Gastrocnemius medialis (tissue), 4 donors: ENCODE data around the gene LRP1-AS. TPM values are rescaled to one million over a fixed set of nuclear protein-coding genes. Genes with fewer than 3 reads are reported as not detected.
A peak's percentile ranks its signal among the peaks of the same experiment; 100 is the strongest.
"Not testable (repeated sequence)": the region's sequence is repeated elsewhere in the genome, so short reads cannot be mapped to it uniquely, and the experiment has no call there.

Experiments used
- ATAC-seq, 2 donors: fragments of 150-250 bp; one replicate each; pipeline ENCODE4 v1.9.1; 2016
- DNase-seq, 2 donors: peaks; one replicate each; pipeline ENCODE4 v3.0.0-alpha.2; 2019
- H3K27ac ChIP-seq, 4 donors: fragments of 200-600 bp; sonication (generic); 1 replicate in 1 of 4; 2 replicates in 3 of 4; pipeline ENCODE4 v1.5.1; 2016 to 2018; ENCODE audit warnings: mild to moderate bottlenecking in 2 of 4, moderate library complexity in 1 of 4
- H3K27me3 ChIP-seq, 3 donors: fragments of 200-600 bp; sonication (generic) in 2 of 3; 1 replicate in 1 of 3; 2 replicates in 2 of 3; pipeline versions ENCODE4 v1.5.1 to v1.6.0; 2016 to 2019; ENCODE audit warnings: mild to moderate bottlenecking in 1 of 3, moderate library complexity in 1 of 3
- H3K36me3 ChIP-seq, 2 donors: fragments of 200-600 bp; sonication (generic) in 1 of 2; one replicate each; pipeline ENCODE4 v1.5.1; 2017 to 2018
- H3K4me1 ChIP-seq, 2 donors: fragments of 200-600 bp; sonication (generic) in 1 of 2; one replicate each; pipeline ENCODE4 v1.5.1; 2016 to 2017; ENCODE audit warnings: mild to moderate bottlenecking in 2 of 2
- H3K4me3 ChIP-seq, 4 donors: fragments of 200-600 bp; sonication (generic) in 3 of 4; 1 replicate in 1 of 4; 2 replicates in 3 of 4; pipeline ENCODE4 v1.5.1; 2016 to 2019; ENCODE audit warnings: mild to moderate bottlenecking in 2 of 4
- H3K9me3 ChIP-seq, 3 donors: fragments of 200-600 bp; sonication (generic) in 2 of 3; 1 replicate in 1 of 3; 2 replicates in 2 of 3; pipeline ENCODE4 v1.5.1; 2016 to 2019
- CTCF ChIP-seq, 5 experiments: fragments of 450-650 bp in 3 of 5; fragments of 200-600 bp in 2 of 5; sonication (generic) in 2 of 5; IDR thresholded peaks in 4 of 5; conservative IDR thresholded peaks in 1 of 5; 1 replicate in 4 of 5; 2 replicates in 1 of 5; pipeline ENCODE4 v1.5.1; 2016 to 2019; ENCODE audit warnings: antibody characterized with exemption in 5 of 5, mild to moderate bottlenecking in 3 of 5, moderate library complexity in 3 of 5
- POLR2A ChIP-seq, 2 donors: fragments of 450-650 bp; IDR thresholded peaks; one replicate each; pipeline ENCODE4 v1.6.1; 2017; ENCODE audit warnings: antibody characterized with exemption in 2 of 2, mild to moderate bottlenecking in 2 of 2, moderate library complexity in 2 of 2
- in situ Hi-C, 4 donors: fragments of 200-750 bp; cut with MboI; loops; one replicate each; pipeline versions ENCODE4 v1.15.0 to v1.8.0; 2017; ENCODE audit warnings: low sequenced_read_pairs in 4 of 4
- intact Hi-C: fragments of 100-400 bp; cut with DNase I; formaldehyde crosslinking; loops from one replicate; pipeline ENCODE4 v1.15.1; 2023; ENCODE audit warnings: low total_unique reads
- total RNA-seq, 4 donors: library from RNA; depleted of rRNA; stranded (reverse); fragments of >200 nt; gene quantifications; one replicate each; pipeline versions ENCODE4 v1.1.0 to v1.2.3, GENCODE V29; 2016

LRP1-AS gene
- total RNA-seq, 4 donors from 2014 or later = not detected

DNA sequence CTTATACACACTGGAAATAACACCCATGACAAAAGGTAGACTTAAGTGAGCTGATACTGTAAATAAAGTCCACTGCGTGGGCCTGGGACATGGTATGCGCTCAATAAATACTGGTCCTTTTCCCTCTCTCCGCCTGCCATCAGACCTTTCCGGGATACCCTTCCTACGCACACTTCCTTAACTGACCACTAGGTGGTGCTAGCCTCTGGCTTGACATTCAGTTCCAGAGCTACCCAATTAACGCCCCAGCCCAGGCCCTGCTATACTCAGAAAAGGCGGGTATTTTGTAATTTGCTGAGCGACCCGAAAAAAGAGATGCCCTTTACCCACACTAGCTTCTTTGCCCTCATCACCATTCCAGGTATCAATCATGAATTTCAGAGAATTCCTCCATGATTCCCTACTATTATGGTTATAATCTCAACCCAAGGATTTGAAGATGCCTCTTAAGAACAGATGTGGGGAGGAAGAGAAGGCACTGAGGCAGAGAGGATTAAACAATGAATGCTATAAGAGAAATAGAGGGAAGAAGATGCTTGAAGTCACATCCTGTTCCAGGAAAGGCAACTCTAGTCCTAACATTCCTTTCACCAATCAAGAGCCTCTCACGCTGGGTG, 23.1 kb downstream of the LRP1-AS start:
- TF ChIP-seq POLR2A (IDR thresholded peaks at IDR 0.05) = no peak
- TF ChIP-seq CTCF (IDR thresholded peaks at IDR 0.05 in 4 of 5, conservative IDR thresholded peaks at IDR 0.05 in 1 of 5) = peak; percentile 76 to 97 (median 92)
- no peaks in the 10 kb centered on the region for H3K27me3 ChIP-seq
- intact Hi-C loops (loop anchor here (1.0 kb wide), 1 partner anchor 59 kb away; no protein-coding TSS in a partner anchor), in situ Hi-C loops (loop anchor here (5.0 kb wide), 2 partner anchors 53 to 58 kb away; no protein-coding TSS in a partner anchor)
- H3K9me3 ChIP-seq = no peaks in the 10 kb centered on the region
- no peaks in the 10 kb centered on the region for H3K36me3 ChIP-seq
- DNase-seq (peak in 1 of 2 donors; percentile 60), ATAC-seq (peak; percentile 45 to 52)
- H3K4me3 ChIP-seq = no peak overlapping the region
- peaks cover 7 to 11% of the 10 kb centered on the region in 2 donors for H3K4me1 ChIP-seq
- no peak overlapping the region for H3K27ac ChIP-seq

DNA sequence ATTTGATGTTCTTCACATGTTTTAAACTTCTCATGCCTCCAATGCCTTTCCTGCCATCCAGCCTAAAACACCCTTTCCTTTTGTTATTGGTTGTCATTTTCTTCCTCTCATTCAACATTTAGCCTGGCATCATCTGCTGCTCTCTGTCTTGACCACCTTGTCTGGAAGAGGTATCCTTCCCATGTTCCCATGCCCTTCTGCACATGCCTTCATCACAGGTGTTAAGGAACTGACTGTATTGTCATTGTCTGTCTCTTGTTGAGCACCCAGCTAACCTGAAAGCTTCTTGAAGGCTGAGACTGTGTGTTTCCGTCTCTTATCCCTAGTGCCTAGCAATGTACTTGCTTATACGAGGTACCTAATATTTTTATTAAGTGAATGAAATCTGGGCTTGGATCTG, 23.6 kb downstream of the LRP1-AS start:
- DNase-seq (no peak), ATAC-seq (no peak)
- H3K27ac ChIP-seq = no peak overlapping the region
- intact Hi-C loops = loop anchor here (1.0 kb wide), 1 partner anchor 59 kb away; no protein-coding TSS in a partner anchor
- no peak overlapping the region for H3K4me3 ChIP-seq
- TF ChIP-seq POLR2A (IDR thresholded peaks at IDR 0.05) = no peak
- no peak for TF ChIP-seq CTCF (IDR thresholded peaks at IDR 0.05 in 4 of 5, conservative IDR thresholded peaks at IDR 0.05 in 1 of 5)
- H3K27me3 ChIP-seq = no peaks in the 10 kb centered on the region
- no peaks in the 10 kb centered on the region for H3K9me3 ChIP-seq
- peaks cover 7 to 10% of the 10 kb centered on the region in 2 donors for H3K4me1 ChIP-seq
- in situ Hi-C loops = loop anchor here (5.0 kb wide), 2 partner anchors 53 to 58 kb away; no protein-coding TSS in a partner anchor
- H3K36me3 ChIP-seq = no peaks in the 10 kb centered on the region

DNA sequence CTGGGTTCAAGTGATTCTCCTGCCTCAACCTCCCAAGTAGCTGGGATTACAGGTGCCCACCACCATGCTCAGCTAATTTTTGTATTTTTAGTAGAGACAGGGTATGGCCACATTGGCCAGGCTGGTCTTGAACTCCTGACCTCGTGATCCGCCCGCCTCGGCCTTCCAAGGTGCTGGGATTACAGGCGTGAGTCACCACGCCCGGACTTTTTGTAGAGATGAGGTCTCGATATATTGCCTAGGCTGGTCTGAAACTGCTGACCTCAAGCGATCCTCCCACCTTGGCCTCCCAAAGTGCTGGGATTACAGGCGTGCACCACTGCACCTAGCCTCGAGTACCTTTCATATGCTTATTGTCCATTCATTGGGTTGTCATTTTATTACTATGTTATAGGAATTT, 26.7 kb downstream of the LRP1-AS start:
- H3K4me1 ChIP-seq, H3K9me3 ChIP-seq, H3K4me3 ChIP-seq, H3K36me3 ChIP-seq, intact Hi-C loops, DNase-seq, H3K27me3 ChIP-seq, H3K27ac ChIP-seq, ATAC-seq: not testable (repeated sequence)
- in situ Hi-C loops = loop anchor here (5.0 kb wide), 2 partner anchors 57 to 62 kb away; no protein-coding TSS in a partner anchor

- intact Hi-C loops = no loop called here
Observed at GRCh38 chr12:57119294-57120085, 27.9 kb downstream of the LRP1-AS start.

More at GRCh38 chr12:57119294-57120085, 27.9 kb downstream of the LRP1-AS start:
- ATAC-seq (no peak), DNase-seq (no peak)
- H3K27me3 ChIP-seq = no peaks in the 10 kb centered on the region
- H3K27ac ChIP-seq = no peak overlapping the region
- no peak for TF ChIP-seq POLR2A (IDR thresholded peaks at IDR 0.05)
- TF ChIP-seq CTCF (IDR thresholded peaks at IDR 0.05 in 4 of 5, conservative IDR thresholded peaks at IDR 0.05 in 1 of 5) = no peak
- H3K9me3 ChIP-seq = no peaks in the 10 kb centered on the region
- no peak overlapping the region for H3K4me3 ChIP-seq
- H3K36me3 ChIP-seq = no peaks in the 10 kb centered on the region
- in situ Hi-C loops = loop anchor here (5.0 to 10.0 kb wide), 3 partner anchors 55 to 63 kb away; no protein-coding TSS in a partner anchor
- H3K4me1 ChIP-seq = no peaks in the 10 kb centered on the region
